GM21576 (cell line): ENCODE measurements around the gene ASB2.

Experiments used
- ATAC-seq: cut with Tn5 transposase; IDR thresholded peaks from one replicate; pipeline ENCODE4 v1.9.1; 2021; ENCODE audit warnings: mild to moderate bottlenecking, moderate library complexity; ENCODE audit not compliant: unreplicated experiment

ASB2 gene

GRCh38 chr14:93951635-93952540 lies 24.5 kb downstream of the ASB2 start:
- no peak for ATAC-seq

- ATAC-seq: no peak
These were observed 25.3 kb downstream of the ASB2 start for GRCh38 chr14:93950948-93951634.

- ATAC-seq: no peak
These were observed 26.8 kb downstream of the ASB2 start for GRCh38 chr14:93949511-93950075.

GRCh38 chr14:93947282-93947681 lies 29.1 kb downstream of the ASB2 start:
- no peak for ATAC-seq

GRCh38 chr14:93946541-93947090 lies 29.8 kb downstream of the ASB2 start:
- ATAC-seq: no peak

- ATAC-seq: no peak
These were observed 30.3 kb downstream of the ASB2 start for GRCh38 chr14:93946104-93946503.

GRCh38 chr14:93945070-93945399 lies 31.3 kb downstream of the ASB2 start:
- ATAC-seq: no peak

GRCh38 chr14:93944348-93945069 lies 31.9 kb downstream of the ASB2 start:
- ATAC-seq: no peak

- no peak for ATAC-seq
These were observed 32.4 kb downstream of the ASB2 start for GRCh38 chr14:93943930-93944329.

- no peak for ATAC-seq
These were observed 33.3 kb downstream of the ASB2 start for GRCh38 chr14:93943052-93943451.

GRCh38 chr14:93941293-93941910 lies 35.0 kb downstream of the ASB2 start:
- no peak for ATAC-seq

- ATAC-seq: no peak
These were observed 35.9 kb downstream of the ASB2 start for GRCh38 chr14:93940437-93940836.

GRCh38 chr14:93939304-93940229 lies 36.8 kb downstream of the ASB2 start:
- peak; percentile 90 for ATAC-seq

GRCh38 chr14:93938751-93939303 lies 37.5 kb downstream of the ASB2 start:
- no peak for ATAC-seq

GRCh38 chr14:93937519-93937918 lies 38.9 kb downstream of the ASB2 start:
- ATAC-seq: no peak

- no peak for ATAC-seq
These were observed 39.4 kb downstream of the ASB2 start for GRCh38 chr14:93936926-93937325.

GRCh38 chr14:93936245-93936644 lies 40.1 kb downstream of the ASB2 start:
- no peak for ATAC-seq

GRCh38 chr14:93935213-93935612 lies 41.2 kb downstream of the ASB2 start:
- ATAC-seq: no peak

GRCh38 chr14:93932642-93933041 lies 43.7 kb downstream of the ASB2 start:
- ATAC-seq: no peak
